ENCODE results near the gene KIAA0232.

The KIAA0232 gene

GRCh38 chr4:6782147-6782845, at the start of gene KIAA0232:
KIAA0232 (plus strand) TSS chr4:6782727; CDS start chr4:6824454, 41,727 bp downstream.
- DNase-seq: peak; percentile 93

GRCh38 chr4:6733358-6734164, 49.0 kb upstream of the KIAA0232 start:
- no peak for DNase-seq

- no peak for DNase-seq
These were observed 48.3 kb upstream of the KIAA0232 start for GRCh38 chr4:6734165-6734786.

- DNase-seq: no peak
These were observed 42.6 kb upstream of the KIAA0232 start for GRCh38 chr4:6739920-6740319.

GRCh38 chr4:6740347-6740746, 42.2 kb upstream of the KIAA0232 start:
- DNase-seq: no peak

GRCh38 chr4:6742507-6742906, 40.0 kb upstream of the KIAA0232 start:
- no peak for DNase-seq

GRCh38 chr4:6742989-6743388, 39.5 kb upstream of the KIAA0232 start:
- DNase-seq: no peak

GRCh38 chr4:6746721-6747293, 35.7 kb upstream of the KIAA0232 start:
- peak; percentile 25 for DNase-seq

- peak; percentile 35 for DNase-seq
These were observed 35.1 kb upstream of the KIAA0232 start for GRCh38 chr4:6747294-6748051.

- no peak for DNase-seq
These were observed 34.2 kb upstream of the KIAA0232 start for GRCh38 chr4:6748286-6748685.

- no peak for DNase-seq
These were observed 33.0 kb upstream of the KIAA0232 start for GRCh38 chr4:6749340-6750171.

GRCh38 chr4:6750286-6751221, 32.0 kb upstream of the KIAA0232 start:
- DNase-seq: no peak

GRCh38 chr4:6751611-6752485, 30.7 kb upstream of the KIAA0232 start:
- DNase-seq: peak; percentile 24

GRCh38 chr4:6752486-6752829, 30.1 kb upstream of the KIAA0232 start:
- DNase-seq: no peak

GRCh38 chr4:6753103-6753560, 29.4 kb upstream of the KIAA0232 start:
- DNase-seq: no peak

GRCh38 chr4:6753891-6754290, 28.6 kb upstream of the KIAA0232 start:
- no peak for DNase-seq

GRCh38 chr4:6754481-6755087, 27.9 kb upstream of the KIAA0232 start:
- no peak for DNase-seq

- no peak for DNase-seq
These were observed 27.3 kb upstream of the KIAA0232 start for GRCh38 chr4:6755088-6755753.
